ENCODE data around the gene STON1. TPM values are rescaled to one million over a fixed set of nuclear protein-coding genes. Genes with fewer than 3 reads are reported as not detected.
A peak's percentile ranks its signal among the peaks of the same experiment; 100 is the strongest.

STON1 gene
- total RNA-seq, 1 donor from 2014 or later = 36.5 TPM

DNA sequence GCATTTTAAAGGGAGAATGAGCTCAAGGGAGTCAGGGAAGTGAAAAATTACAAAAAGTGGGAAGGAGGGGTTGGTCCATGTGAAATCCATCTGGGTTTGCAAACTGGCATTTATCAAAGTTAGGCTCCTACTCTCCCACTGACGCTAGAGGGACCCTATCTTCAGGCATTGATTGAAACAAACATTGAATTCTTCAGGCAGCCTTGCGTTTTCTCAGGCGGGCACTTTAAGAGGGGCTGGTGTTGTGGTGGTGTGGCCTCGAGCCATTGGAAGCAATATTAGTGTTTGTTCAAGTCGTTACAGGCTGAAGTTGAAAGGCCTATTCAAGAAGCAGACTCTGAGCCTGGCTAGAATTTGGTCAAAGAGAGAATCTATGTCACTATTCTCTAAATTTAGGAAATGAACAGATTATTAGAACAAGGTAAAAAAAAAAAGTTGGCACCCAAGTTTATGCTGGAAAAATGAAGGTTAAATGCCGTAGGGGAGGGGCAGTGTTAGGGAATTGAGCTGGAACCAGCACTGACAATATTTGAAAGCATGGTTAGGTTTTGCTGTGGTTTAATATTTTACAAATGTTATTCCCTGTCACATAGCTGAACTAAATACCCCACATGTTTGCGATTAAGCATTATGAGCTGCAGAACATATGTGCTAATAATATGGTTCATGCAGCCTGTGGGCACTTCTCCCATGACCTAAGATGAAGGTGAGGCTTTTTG is 36.8 kb downstream of the STON1 start:
- no peak for TF ChIP-seq CTCF (IDR thresholded peaks at IDR 0.05; ENCODE audit: unreplicated experiment)
- Mint-ChIP-seq H3K4me1 (peaks cover 33% of the 10 kb centered on the region), H3K4me3 (no peak overlapping the region), H3K27ac (peak overlapping the region; percentile 79), H3K36me3 (peaks cover 10% of the 10 kb centered on the region), H3K9me3 (peaks cover 4% of the 10 kb centered on the region), H3K27me3 (ENCODE audit: low read depth) (no peaks in the 10 kb centered on the region)
- DNase-seq (ENCODE audit: low spot score in 2 of 2, unreplicated experiment in 2 of 2) = no peak

GRCh38 chr2:48567671-48568070 is 37.7 kb downstream of the STON1 start:
- TF ChIP-seq CTCF (IDR thresholded peaks at IDR 0.05; ENCODE audit: unreplicated experiment) = no peak
- DNase-seq (ENCODE audit: low spot score in 2 of 2, unreplicated experiment in 2 of 2) = no peak
- H3K36me3 Mint-ChIP-seq = peaks cover 8% of the 10 kb centered on the region
- H3K4me1 Mint-ChIP-seq = peaks cover 39% of the 10 kb centered on the region
- H3K27me3 Mint-ChIP-seq (ENCODE audit: low read depth) = no peaks in the 10 kb centered on the region
- H3K27ac Mint-ChIP-seq = peak overlapping the region; percentile 66
- H3K9me3 Mint-ChIP-seq = peaks cover 4% of the 10 kb centered on the region
- H3K4me3 Mint-ChIP-seq = no peak overlapping the region

DNA sequence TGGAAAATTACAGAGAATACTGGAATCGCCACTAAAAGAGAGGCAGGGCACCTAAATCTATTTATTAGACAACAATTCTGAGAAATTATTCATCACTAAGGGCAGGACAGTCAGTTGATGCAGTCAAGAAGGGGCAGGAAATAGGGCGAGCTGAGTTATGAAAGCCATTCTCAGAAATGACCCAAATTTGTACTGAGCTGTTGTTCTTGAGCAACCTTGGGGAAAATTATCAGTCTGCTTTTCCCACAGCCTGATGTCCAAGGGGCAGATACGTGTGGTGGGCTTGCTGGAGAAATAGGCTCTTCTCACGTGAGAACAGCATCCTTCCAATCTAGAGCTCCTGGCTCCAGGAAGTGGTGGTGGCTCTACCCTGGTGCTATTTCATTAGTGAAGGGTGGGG is 38.6 kb downstream of the STON1 start:
- peaks cover 4% of the 10 kb centered on the region for H3K9me3 Mint-ChIP-seq
- no peak for DNase-seq (ENCODE audit: low spot score in 2 of 2, unreplicated experiment in 2 of 2)
- H3K36me3 Mint-ChIP-seq = peaks cover 6% of the 10 kb centered on the region
- TF ChIP-seq CTCF (IDR thresholded peaks at IDR 0.05; ENCODE audit: unreplicated experiment) = no peak
- no peak overlapping the region for H3K4me3 Mint-ChIP-seq
- no peaks in the 10 kb centered on the region for H3K27me3 Mint-ChIP-seq (ENCODE audit: low read depth)
- peak overlapping the region; percentile 66 for H3K27ac Mint-ChIP-seq
- H3K4me1 Mint-ChIP-seq = peaks cover 45% of the 10 kb centered on the region

DNA sequence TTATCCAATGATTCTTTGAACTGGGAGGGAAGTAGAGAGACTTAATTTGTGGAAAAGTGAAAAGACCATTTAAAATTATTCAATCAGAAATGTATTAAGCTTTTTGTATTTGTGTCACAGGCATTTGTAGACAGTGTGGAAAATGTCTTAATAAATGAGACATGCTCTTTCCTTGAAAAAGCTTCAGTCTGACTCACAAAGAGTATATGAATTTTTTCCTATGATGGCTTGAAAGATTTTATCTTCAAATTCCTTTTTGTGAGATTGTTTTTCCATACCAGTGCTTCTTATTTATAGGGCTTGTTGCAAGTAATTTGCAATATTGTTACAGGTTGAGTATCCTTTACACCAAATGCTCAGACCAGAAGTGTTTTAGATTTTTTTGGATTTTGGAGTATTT is 39.5 kb downstream of the STON1 start:
- Mint-ChIP-seq H3K27ac (peak overlapping the region; percentile 1), H3K36me3 (peaks cover 7% of the 10 kb centered on the region), H3K4me1 (peaks cover 45% of the 10 kb centered on the region), H3K4me3 (no peak overlapping the region), H3K27me3 (ENCODE audit: low read depth) (no peaks in the 10 kb centered on the region), H3K9me3 (peaks cover 4% of the 10 kb centered on the region)
- DNase-seq (ENCODE audit: low spot score in 2 of 2, unreplicated experiment in 2 of 2) = no peak
- TF ChIP-seq CTCF (IDR thresholded peaks at IDR 0.05; ENCODE audit: unreplicated experiment) = no peak

- DNase-seq (ENCODE audit: low spot score in 2 of 2, unreplicated experiment in 2 of 2) = no peak
- Mint-ChIP-seq H3K9me3 (no peaks in the 10 kb centered on the region), H3K4me3 (no peak overlapping the region), H3K27me3 (ENCODE audit: low read depth) (no peaks in the 10 kb centered on the region), H3K36me3 (peaks cover 9% of the 10 kb centered on the region), H3K4me1 (peaks cover 29% of the 10 kb centered on the region), H3K27ac (peak overlapping the region; percentile 82)
- TF ChIP-seq CTCF (IDR thresholded peaks at IDR 0.05; ENCODE audit: unreplicated experiment) = no peak
These were observed 42.9 kb downstream of the STON1 start for GRCh38 chr2:48572816-48573215.
